PFSK-1 (cell line): ENCODE measurements around the gene PTPN2.

Source experiments
- TAF1 ChIP-seq: IDR thresholded peaks from 2 replicates; pipeline ENCODE4 v1.6.1; 2012; ENCODE audit warnings: low read length, control low read depth, borderline replicate concordance; ENCODE audit not compliant: insufficient read depth
- TF ChIP-seq, protein P1 (sequence below), 2 experiments: IDR thresholded peaks; 2 replicates each; pipeline versions ENCODE4 v1.6.1 to v1.8.0; 2011 to 2012; ENCODE audit warnings: low read depth in 2 of 2, low read length in 2 of 2, control low read depth in 1 of 2, inconsistent platforms in 1 of 2, mild to moderate bottlenecking in 1 of 2, moderate library complexity in 1 of 2; ENCODE audit not compliant: insufficient read depth in 1 of 2

- TF ChIP-seq TAF1 = no peak
- TF ChIP-seq, protein P1, sequence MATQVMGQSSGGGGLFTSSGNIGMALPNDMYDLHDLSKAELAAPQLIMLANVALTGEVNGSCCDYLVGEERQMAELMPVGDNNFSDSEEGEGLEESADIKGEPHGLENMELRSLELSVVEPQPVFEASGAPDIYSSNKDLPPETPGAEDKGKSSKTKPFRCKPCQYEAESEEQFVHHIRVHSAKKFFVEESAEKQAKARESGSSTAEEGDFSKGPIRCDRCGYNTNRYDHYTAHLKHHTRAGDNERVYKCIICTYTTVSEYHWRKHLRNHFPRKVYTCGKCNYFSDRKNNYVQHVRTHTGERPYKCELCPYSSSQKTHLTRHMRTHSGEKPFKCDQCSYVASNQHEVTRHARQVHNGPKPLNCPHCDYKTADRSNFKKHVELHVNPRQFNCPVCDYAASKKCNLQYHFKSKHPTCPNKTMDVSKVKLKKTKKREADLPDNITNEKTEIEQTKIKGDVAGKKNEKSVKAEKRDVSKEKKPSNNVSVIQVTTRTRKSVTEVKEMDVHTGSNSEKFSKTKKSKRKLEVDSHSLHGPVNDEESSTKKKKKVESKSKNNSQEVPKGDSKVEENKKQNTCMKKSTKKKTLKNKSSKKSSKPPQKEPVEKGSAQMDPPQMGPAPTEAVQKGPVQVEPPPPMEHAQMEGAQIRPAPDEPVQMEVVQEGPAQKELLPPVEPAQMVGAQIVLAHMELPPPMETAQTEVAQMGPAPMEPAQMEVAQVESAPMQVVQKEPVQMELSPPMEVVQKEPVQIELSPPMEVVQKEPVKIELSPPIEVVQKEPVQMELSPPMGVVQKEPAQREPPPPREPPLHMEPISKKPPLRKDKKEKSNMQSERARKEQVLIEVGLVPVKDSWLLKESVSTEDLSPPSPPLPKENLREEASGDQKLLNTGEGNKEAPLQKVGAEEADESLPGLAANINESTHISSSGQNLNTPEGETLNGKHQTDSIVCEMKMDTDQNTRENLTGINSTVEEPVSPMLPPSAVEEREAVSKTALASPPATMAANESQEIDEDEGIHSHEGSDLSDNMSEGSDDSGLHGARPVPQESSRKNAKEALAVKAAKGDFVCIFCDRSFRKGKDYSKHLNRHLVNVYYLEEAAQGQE (IDR thresholded peaks at IDR 0.05; ENCODE audit: insufficient read depth in 1 of 2, low read depth in 2 of 2, low read length in 2 of 2) = no peak
These were observed 101.5 kb downstream of the PTPN2 start for GRCh38 chr18:12782521-12782920.
